HG03159 (cell line): Measurements from ENCODE around the gene PSG6.
"Not testable (repeated sequence)": the region's sequence is repeated elsewhere in the genome, so short reads cannot be mapped to it uniquely, and the experiment has no call there.

Source experiments
- ATAC-seq: cut with Tn5 transposase; IDR thresholded peaks from one replicate; pipeline ENCODE4 v1.9.1; 2021; ENCODE audit warnings: mild to moderate bottlenecking, moderate library complexity; ENCODE audit not compliant: unreplicated experiment

PSG6 gene

GRCh38 chr19:42856866-42857543, 60.7 kb downstream of the PSG6 start:
- not testable (repeated sequence) for ATAC-seq

- not testable (repeated sequence) for ATAC-seq
Measured at GRCh38 chr19:42854745-42855144, 62.9 kb downstream of the PSG6 start.

DNA sequence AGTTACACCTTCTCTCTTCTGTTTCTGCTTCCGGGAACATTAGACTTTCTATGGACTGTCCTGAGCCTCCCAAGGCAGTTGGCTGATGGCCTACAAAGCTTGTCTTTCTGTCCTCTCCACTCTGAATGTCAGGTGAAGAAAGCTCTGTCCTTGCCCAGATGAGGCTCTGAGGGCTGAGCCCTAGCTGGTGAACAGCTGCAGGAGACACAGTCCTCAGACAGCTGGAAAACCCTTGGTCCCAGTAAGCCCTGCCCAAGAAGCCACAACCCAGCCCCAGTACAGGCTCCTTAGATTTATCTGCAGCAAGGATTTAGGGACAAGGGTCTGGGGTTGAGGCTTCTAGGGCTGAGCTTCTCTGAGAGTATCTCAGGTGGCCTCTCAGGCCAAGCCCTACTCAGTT, 64.5 kb downstream of the PSG6 start:
- ATAC-seq = not testable (repeated sequence)

DNA sequence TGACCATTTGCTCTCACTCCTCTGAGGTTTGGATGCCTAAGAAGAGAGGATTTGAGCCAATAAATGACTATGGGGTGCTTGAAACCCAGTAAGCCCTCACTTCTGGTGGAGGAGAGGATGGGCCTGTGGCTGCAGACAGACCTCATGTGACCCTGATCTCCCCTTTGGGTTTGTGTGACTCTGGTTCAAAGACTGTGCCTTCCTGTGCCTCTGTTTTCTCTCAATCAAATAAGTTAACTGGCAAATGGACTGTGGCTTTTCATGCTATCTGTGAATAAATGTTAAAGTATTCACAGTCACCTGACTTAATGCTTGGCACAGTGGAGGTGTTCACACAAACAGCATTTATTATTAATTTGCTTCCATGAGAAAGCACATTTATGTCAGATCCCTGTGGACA, 64.9 kb downstream of the PSG6 start:
- ATAC-seq = not testable (repeated sequence)
